ENCODE results near the gene USP37. TPM values are rescaled to one million over a fixed set of nuclear protein-coding genes. Genes with fewer than 3 reads are reported as not detected.
A peak's percentile ranks its signal among the peaks of the same experiment; 100 is the strongest.

The USP37 gene
- total RNA-seq, 4 donors from 2014 or later: 6.7 to 15.0 (median 8.5) TPM

GRCh38 chr2:218578272-218578877 lies 10.2 kb upstream of the USP37 start:
- no peaks in the 10 kb centered on the region for H3K27me3 ChIP-seq
- H3K4me1 ChIP-seq: peaks cover 15 to 24% (median 17%) of the 10 kb centered on the region in 4 donors
- 93% methylated on average over 3 of the region's 3 CpGs for WGBS
- peak overlapping the region in 1 of 4 donors; percentile 31 for H3K27ac ChIP-seq (replicated peaks in 1 of 4)
- H3K9me3 ChIP-seq: no peaks in the 10 kb centered on the region
- no peak overlapping the region for H3K4me3 ChIP-seq
- DNase-seq (ENCODE audit: extremely low spot score): no peak
- intact Hi-C loops (cut with DNase I): no loop called here
- TF ChIP-seq CTCF (IDR thresholded peaks at IDR 0.05) (no peak), POLR2A (IDR thresholded peaks at IDR 0.05; ENCODE audit: low read depth) (no peak), POLR2AphosphoS5 (IDR thresholded peaks at IDR 0.05) (no peak), EP300 (IDR thresholded peaks at IDR 0.05) (no peak)
- peaks cover 2 to 41% (median 31%) of the 10 kb centered on the region in 4 donors for H3K36me3 ChIP-seq

GRCh38 chr2:218577482-218578220 lies 9.5 kb upstream of the USP37 start:
- Histone ChIP-seq H3K4me3 (no peak overlapping the region), H3K4me1 (peaks cover 15 to 31% (median 19%) of the 10 kb centered on the region in 4 donors), H3K27me3 (no peaks in the 10 kb centered on the region), H3K9me3 (no peaks in the 10 kb centered on the region), H3K36me3 (peaks cover 0 to 33% (median 24%) of the 10 kb centered on the region in 4 donors), H3K27ac (replicated peaks in 1 of 4) (peak overlapping the region in 1 of 4 donors; percentile 31)
- WGBS: 62% methylated on average over 1 of the region's 3 CpGs
- no peak for DNase-seq (ENCODE audit: extremely low spot score)
- intact Hi-C loops (cut with DNase I): no loop called here
- no peak for TF ChIP-seq POLR2A (IDR thresholded peaks at IDR 0.05; ENCODE audit: low read depth)

- DNase-seq (ENCODE audit: extremely low spot score): no peak
- intact Hi-C loops (cut with DNase I): no loop called here
- no peak overlapping the region for H3K4me3 ChIP-seq
- no peak overlapping the region for H3K27ac ChIP-seq (replicated peaks in 1 of 4)
- H3K9me3 ChIP-seq: no peaks in the 10 kb centered on the region
- peaks cover 15 to 36% (median 22%) of the 10 kb centered on the region in 4 donors for H3K4me1 ChIP-seq
- H3K36me3 ChIP-seq: peaks cover 0 to 31% (median 17%) of the 10 kb centered on the region in 4 donors
- H3K27me3 ChIP-seq: no peaks in the 10 kb centered on the region
- TF ChIP-seq EP300 (IDR thresholded peaks at IDR 0.05) (no peak), POLR2A (IDR thresholded peaks at IDR 0.05; ENCODE audit: low read depth) (no peak), CTCF (IDR thresholded peaks at IDR 0.05) (no peak), POLR2AphosphoS5 (IDR thresholded peaks at IDR 0.05) (no peak)
- 93% methylated on average over 4 of the region's 4 CpGs for WGBS
Measured at GRCh38 chr2:218576854-218577253, 8.7 kb upstream of the USP37 start.

- intact Hi-C loops (cut with DNase I): no loop called here
Measured at GRCh38 chr2:218570850-218571249, 2.7 kb upstream of the USP37 start.

More at GRCh38 chr2:218570850-218571249, 2.7 kb upstream of the USP37 start:
- TF ChIP-seq EP300 (IDR thresholded peaks at IDR 0.05) (no peak), POLR2AphosphoS5 (IDR thresholded peaks at IDR 0.05) (no peak), POLR2A (IDR thresholded peaks at IDR 0.05; ENCODE audit: low read depth) (no peak), CTCF (IDR thresholded peaks at IDR 0.05) (no peak)
- no peaks in the 10 kb centered on the region for H3K9me3 ChIP-seq
- no peak for DNase-seq (ENCODE audit: extremely low spot score)
- H3K4me3 ChIP-seq: peak overlapping the region in 2 of 4 donors; percentile 75 to 77
- H3K27me3 ChIP-seq: no peaks in the 10 kb centered on the region
- H3K27ac ChIP-seq (replicated peaks in 1 of 4): peak overlapping the region; percentile 90 to 95 (median 92)
- 13% methylated on average over 6 of the region's 6 CpGs for WGBS
- H3K36me3 ChIP-seq: peaks cover 0 to 24% (median 7%) of the 10 kb centered on the region in 4 donors
- H3K4me1 ChIP-seq: peaks cover 37 to 61% (median 48%) of the 10 kb centered on the region in 4 donors

Measured in esophagus muscularis mucosa (tissue), 4 donors.